GM10248 (cell line): Measurements from ENCODE around the gene CAPRIN2.

ENCODE experiments used
- CTCF ChIA-PET: fragments of 300-600 bp; sonication (Branson Sonifier 250); formaldehyde crosslinking; extraction: SDS; loops from one replicate; lab custom pipeline; 2021; ENCODE audit warnings: antibody characterized with exemption; lab: Yijun Ruan, JAX
- POLR2A ChIA-PET: fragments of 350-650 bp; sonication (Branson Sonifier 250); formaldehyde crosslinking; extraction: SDS; loops from one replicate; lab custom pipeline; 2020; ENCODE audit warnings: antibody characterized with exemption; lab: Yijun Ruan, JAX
- DNase-seq: peaks from one replicate; pipeline ENCODE4 v3.0.0; 2012; ENCODE audit errors: extremely low spot score
- CTCF ChIP-seq: IDR thresholded peaks from 2 replicates; pipeline ENCODE4 v1.5.1; 2012; ENCODE audit warnings: mild to moderate bottlenecking, low read depth; ENCODE audit errors: extremely low read depth, missing control alignments, control extremely low read depth

The CAPRIN2 gene

GRCh38 chr12:30784508-30784907 is 29.8 kb upstream of the CAPRIN2 start:
- TF ChIP-seq CTCF, result no peak
- POLR2A ChIA-PET, result no interaction called here
- no peak for DNase-seq
- CTCF ChIA-PET, result interaction anchor here (0.9 to 2.0 kb wide), 2 partner anchors 60 to 1265 kb away, joined by 3 to 6 read pairs; no protein-coding TSS in a partner anchor

GRCh38 chr12:30783946-30784345 is 29.2 kb upstream of the CAPRIN2 start:
- CTCF ChIA-PET, result interaction anchor here (2.0 kb wide), 1 partner anchor 1264 kb away, joined by 6 read pairs; no protein-coding TSS in a partner anchor
- DNase-seq, result no peak
- no peak for TF ChIP-seq CTCF
- POLR2A ChIA-PET, result no interaction called here

DNA sequence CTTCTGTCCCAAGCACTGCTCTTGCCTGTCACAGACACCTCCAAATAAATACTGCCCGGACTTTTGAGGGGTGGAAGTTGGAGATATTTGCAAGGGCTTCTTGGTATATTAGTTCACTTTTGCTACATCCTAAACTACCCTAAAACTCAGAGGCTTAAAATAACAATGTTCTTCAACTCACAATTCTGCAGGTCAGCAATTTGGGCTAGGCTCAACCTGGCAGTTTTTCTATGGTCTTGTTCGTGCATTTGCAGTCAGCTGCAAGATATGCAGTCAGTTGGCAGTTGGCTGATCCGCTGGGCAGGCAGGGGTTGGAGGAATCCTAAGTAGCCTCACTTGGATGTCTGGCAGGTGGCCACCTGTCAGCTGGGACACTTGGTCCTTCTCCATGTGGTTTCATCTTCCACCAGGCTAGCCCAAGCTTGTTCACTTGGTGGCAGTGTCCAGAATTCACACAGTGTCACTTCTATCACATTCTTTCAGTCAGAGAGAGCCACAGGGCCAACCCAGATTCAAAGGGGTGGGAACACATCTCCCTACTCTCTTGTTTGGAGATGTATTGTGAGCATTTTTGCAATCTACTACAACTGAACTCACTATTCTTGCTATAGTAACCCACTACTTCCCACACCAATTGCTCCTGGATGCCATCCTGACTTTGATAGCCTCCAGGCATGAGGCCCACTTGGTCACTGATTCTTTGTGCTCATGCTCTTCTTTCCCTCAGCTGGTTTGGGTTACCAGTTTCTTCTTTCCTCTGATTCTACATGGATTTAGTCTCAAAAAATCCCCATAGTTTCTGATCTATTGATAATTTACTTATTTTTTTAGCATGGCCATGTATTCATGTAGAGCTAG is 27.8 kb upstream of the CAPRIN2 start:
- TF ChIP-seq CTCF, result no peak
- no peak for DNase-seq
- ChIA-PET CTCF (no interaction called here), POLR2A (no interaction called here)

- ChIA-PET POLR2A (no interaction called here), CTCF (interaction anchor here (1.0 kb wide), 1 partner anchor 12 kb away, joined by 3 read pairs; no protein-coding TSS in a partner anchor)
- DNase-seq, result no peak
- TF ChIP-seq CTCF, result no peak
Measured at GRCh38 chr12:30779578-30779977, 24.8 kb upstream of the CAPRIN2 start.

DNA sequence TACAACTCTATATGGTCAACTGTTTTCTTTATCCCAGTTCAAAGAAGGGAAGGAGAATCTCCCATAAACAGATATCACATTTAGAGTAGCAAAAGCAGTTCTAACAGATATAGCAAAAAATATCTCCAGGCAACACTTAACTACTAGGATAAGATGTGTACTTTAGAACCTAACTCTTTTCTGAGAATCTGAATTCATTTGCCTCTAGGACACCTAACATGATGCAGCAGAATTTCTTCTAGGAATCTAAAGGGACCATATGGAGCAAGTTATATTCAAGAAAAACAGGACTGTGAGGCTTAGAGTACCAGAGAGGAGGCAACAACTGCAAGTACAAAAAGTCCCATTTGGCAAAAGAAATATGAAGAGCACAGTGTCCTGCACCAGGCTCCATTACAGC is 24.4 kb upstream of the CAPRIN2 start:
- ChIA-PET CTCF (interaction anchor here (1.0 kb wide), 1 partner anchor 12 kb away, joined by 3 read pairs; no protein-coding TSS in a partner anchor), POLR2A (no interaction called here)
- no peak for TF ChIP-seq CTCF
- no peak for DNase-seq

- DNase-seq, result no peak
- ChIA-PET POLR2A (no interaction called here), CTCF (interaction anchor here (0.7 kb wide), 1 partner anchor 12 kb away, joined by 3 read pairs; no protein-coding TSS in a partner anchor)
- no peak for TF ChIP-seq CTCF
Measured at GRCh38 chr12:30774599-30774998, 19.8 kb upstream of the CAPRIN2 start.
